GM12873 (cell line): Measurements from ENCODE around the gene GOSR2.

Experiments used
- CTCF ChIP-seq: IDR thresholded peaks from 2 replicates; pipeline ENCODE4 v1.5.1; 2012; ENCODE audit warnings: low read depth, mild to moderate bottlenecking, moderate library complexity, low read length, control low read depth; ENCODE audit not compliant: insufficient read depth; ENCODE audit errors: missing control alignments

The GOSR2 gene

DNA sequence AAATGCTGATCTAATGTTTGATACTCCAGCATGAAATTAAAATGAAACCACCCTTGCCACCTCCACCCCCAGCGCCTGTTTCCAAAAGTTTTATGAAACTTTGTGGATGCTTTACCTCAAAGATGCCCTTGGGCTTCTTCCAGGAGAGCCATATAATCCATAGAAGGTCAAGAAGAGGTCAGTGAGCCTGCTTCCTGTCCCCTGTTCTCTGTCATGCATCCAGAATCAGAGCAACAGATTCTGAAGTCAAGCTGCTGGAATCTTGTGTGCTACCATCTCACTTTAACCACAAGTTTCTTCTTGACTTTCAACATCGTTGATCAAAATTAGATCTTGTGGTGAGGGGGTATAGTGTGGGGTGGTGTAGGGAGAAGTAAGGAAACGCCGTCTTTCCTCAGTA, 8.6 kb downstream of the GOSR2 start:
- TF ChIP-seq CTCF, result no peak

GRCh38 chr17:46935658-46936266, 12.8 kb downstream of the GOSR2 start:
- no peak for TF ChIP-seq CTCF

DNA sequence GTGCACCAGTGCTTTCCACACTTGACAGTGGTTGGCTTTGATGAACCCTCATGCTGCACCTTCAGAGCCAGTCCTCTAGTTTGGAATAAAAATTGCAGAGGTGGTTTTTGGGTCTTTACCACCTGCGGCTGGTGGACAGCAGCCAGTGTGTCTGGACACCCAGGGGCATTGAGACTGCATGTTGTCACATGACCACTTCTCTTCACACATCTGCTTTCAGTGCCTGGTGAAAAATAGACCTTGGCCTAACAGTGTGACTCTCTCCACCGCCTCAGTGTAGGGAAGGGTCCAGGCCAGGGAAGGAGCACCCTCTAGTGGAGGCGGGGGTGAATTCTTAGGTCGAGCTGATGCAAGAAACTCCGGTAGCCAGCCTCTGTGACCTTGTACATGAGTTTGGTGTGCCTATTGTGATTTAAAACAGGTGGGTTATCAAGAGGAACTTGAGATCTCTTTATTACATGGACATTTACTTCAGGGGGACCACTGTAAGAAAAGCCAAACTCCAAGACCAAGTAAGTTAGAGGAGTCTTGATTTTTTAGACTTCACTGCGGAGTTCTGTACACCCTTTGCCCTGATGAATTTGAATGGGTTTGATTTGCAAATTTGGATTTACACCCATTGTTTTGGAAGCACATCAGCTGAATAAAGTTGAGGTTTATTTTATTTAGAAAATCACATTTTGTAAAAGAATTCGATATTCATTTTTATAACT, 17.9 kb downstream of the GOSR2 start:
- peak; percentile 98 for TF ChIP-seq CTCF

DNA sequence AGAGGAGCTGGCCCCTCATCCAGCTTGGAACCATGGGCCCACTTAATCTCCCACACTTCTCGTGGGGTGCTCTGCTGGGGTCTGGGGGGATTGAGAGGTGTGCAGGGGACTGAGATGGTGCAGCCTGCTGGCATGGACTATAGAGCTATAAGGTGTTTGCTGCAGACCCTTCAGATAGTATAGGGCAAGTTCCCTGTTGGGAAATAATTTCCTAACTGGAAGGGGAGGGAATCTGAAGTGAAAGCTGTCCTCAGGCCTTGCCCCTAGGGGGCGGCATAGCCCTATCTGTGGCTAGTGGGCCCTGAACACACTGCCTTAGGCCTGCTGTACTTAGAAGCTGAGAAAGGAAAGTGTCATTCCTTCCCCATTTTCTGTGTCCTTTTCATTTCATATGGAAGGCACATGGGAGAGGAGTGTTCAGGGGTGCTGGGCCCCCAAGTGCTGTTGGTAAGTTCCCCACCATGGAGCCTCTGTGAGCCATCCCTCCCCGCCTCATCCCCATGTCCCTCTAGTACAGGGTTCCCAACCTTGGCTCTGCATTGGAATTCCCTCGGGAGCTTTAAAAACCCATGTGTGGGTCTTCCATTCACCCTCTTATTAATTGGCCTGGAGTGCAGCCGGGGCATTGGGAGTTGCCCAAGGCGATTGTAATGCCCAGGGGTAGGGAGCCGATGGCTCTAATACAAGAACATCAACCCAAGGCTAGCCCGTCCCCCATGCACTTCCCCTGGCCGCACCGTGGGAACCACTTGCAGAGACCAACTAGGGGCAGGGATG, 19.7 kb downstream of the GOSR2 start:
- peak; percentile 95 for TF ChIP-seq CTCF

GRCh38 chr17:46943218-46943500, 20.2 kb downstream of the GOSR2 start:
- no peak for TF ChIP-seq CTCF

- TF ChIP-seq CTCF, result no peak
Measured at GRCh38 chr17:46943501-46944393, 20.8 kb downstream of the GOSR2 start.
